GM18499 (cell line): ENCODE data around the gene DLEC1.
"Not testable (repeated sequence)": the region's sequence is repeated elsewhere in the genome, so short reads cannot be mapped to it uniquely, and the experiment has no call there.

Source experiments
- ATAC-seq: cut with Tn5 transposase; IDR thresholded peaks from one replicate; pipeline ENCODE4 v1.9.1; 2021; ENCODE audit warnings: moderate number of reproducible peaks; ENCODE audit not compliant: insufficient read depth, unreplicated experiment

Gene DLEC1

DNA sequence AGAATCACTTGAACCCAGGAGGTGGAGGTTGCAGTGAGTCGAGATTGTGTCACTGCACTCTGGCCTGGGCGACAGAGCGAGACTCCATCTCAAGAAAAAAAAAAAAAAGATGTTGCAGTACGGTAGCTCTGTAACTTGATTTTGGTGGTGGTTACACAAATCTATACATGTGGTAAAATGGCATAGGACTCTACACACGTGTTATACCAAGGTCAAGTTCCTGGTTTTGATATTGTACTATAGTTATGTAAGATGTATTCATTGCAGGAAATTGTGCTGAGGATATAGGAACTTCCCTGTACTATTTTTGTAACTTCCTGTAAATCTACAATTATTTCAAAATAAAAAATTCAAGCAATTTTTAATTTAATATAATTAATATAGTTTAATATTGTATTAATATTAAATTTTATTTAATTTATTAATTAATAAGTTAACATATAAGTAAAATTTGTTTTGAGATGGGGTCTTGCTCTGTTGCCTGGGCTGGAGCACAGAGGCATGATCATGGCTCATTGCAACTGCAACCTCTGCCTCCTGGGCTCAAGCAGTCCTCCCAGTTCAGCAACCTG is 109.4 kb downstream of the DLEC1 start:
- no peak for ATAC-seq

DNA sequence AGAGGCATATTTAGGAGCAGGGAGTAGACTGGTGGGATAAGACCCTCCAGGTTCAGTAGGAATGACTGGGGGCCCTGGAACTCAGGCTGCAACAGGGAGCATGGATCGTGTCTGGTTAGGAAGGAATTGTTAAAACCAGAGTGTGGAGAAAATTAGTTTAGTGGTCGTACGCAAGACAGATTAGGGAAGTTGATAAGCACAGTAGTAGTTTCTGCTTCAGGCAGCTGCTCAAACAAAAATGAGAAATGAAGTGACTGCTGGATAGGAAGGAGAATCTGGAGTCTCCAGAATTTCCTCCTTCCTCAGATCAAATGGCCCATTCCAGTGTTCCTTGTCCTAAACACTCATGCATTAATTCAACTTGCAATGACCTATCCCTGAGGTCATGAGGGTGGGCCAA is 110.7 kb downstream of the DLEC1 start:
- no peak for ATAC-seq

DNA sequence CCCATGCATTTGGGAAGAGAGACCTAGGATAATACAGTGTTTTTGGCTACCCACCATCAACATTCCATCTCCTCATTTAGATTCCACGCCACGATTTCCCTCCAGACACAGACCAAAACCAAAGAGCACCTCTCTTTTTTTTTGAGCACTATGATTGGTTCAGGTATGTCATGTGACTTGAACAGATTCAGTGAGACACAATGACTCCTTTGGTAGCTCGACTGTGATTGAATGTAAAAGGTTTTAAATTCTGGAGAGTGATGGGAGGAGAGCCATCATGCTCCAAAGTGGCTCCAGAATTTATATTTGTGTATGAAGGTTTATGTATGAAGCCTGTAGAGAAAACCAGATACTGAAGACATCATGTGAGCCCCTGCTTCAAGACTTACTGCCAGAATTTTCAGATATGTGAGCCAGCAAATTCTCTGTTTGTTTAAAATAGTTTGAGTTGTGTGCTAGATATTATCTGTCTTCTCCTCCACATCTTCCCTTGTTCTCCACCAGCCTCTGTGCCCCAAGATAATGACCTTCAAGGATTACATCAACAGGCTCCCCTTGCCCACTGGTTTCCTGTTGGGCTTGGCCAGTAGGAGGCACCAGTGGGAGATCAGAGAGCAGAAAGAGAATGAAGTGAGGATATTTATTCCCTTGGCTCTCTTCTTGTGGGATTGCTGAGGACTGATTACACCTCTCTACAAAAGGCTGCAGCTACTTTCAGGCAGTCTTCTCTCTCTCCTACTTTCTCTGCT is 111.9 kb downstream of the DLEC1 start:
- ATAC-seq = no peak

DNA sequence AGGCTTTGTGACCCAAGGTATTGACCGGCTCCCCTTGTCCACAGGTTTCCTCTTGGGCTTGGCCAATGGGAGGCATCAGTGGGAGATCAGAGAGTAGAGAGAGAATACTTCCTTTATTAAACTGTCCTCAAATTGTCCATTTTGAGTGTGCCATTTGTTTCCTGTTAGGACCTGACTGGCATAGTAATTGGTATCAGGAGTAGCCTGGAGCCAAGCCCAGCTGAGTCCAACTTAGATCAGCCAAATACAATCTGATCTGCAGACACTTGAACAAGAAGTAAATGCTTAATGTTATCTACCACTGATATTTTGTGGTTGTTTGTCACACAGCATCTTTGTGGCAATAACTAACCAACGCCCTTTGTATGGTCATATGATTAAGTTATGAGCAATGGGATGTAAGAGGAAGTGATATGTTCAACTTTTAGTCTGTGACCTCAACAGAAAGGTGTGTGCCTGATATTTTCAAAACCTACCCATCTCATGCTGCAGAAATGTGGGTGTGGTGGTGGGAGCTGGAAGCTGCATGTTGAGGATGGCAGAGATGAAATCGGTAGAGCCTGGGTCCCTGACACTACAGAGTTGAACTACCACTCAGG is 112.8 kb downstream of the DLEC1 start:
- no peak for ATAC-seq

DNA sequence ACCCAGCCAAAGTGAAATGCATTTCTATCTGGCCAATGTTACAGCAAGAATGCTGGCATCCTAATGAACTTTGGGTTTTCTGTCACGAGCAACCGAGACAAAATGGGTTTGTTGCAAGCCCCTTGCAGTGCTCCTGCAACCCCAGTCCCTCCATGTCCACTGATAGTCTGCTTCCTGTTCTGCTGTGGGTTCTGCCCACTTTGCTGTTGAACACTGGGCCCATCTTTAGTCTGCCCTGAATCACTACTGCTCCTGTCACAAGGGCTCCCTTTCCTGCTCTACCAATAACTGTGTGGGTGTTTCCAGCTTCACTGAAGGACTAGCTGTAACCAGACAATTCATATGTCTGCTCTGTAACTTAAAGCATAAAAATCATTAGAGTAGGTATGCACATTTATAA is 113.6 kb downstream of the DLEC1 start:
- no peak for ATAC-seq

DNA sequence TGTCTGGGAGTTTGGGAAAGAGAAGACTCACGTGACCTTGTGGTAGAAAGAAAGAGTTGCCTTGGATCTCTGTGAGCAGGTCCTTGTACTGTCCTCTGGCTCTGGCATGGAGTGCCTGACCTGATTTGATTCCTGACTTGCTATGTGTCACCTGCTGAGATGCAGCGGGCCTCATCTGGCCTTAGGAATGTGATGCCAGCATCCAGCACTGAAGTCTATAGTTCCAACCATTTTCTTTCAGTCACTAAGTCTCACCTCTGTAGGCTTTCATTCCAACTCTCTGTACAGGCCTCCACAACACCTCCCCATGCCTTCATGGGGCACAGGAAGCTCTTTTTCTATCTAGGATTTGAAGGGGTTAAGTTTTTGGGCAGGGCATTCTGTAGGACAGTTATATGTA is 114.2 kb downstream of the DLEC1 start:
- ATAC-seq = no peak

DNA sequence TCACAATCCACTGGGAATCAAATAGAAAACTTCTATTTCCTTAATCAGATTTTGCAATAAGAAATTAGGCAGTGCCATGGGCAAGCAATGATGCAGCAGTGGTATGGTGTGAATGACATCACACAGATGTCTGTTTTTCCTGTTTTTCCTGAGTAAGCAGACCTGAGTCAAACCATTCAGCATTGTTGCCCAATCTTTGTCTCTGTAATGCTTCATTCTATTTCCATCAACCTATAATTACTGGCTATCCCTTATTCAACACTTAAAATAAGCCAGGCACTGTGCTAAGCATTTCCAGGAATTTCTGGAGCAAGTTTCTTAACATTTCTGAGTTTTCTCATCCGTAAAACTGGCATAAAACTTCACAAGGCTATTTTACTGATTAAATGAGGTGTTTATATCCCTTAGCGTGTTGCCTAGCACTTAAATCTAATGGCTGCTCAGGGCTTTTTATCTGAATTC is 115.1 kb downstream of the DLEC1 start:
- ATAC-seq = no peak

DNA sequence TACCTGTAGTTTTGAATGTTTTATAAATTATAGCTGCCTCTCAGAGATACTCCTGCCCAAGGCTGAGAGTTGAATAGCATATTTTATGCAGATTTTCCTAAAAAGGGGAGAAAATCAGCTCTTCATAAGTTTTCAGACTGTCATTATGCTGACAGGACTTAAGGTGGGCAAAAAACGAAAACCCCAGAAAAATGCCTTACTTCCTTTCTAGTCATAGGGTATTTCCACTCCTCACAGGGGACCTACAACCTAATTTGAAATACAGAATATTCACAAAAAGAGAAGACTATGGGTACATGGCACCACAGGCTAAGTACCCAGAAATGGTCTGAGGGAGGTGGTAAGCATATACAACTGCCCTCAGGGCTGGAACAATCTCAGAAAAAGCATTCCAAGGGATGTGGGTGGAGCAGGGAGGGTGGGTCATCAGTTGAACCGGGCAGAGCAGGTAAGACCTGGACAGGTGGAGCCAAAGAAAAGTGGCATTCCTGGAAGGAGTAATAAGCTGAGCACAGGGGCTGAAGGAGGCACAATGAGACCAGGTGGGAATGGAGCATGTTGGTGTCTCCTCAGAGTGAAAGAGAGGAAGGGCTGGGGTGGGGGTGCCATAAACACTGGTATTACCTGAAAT is 115.7 kb downstream of the DLEC1 start:
- no peak for ATAC-seq

DNA sequence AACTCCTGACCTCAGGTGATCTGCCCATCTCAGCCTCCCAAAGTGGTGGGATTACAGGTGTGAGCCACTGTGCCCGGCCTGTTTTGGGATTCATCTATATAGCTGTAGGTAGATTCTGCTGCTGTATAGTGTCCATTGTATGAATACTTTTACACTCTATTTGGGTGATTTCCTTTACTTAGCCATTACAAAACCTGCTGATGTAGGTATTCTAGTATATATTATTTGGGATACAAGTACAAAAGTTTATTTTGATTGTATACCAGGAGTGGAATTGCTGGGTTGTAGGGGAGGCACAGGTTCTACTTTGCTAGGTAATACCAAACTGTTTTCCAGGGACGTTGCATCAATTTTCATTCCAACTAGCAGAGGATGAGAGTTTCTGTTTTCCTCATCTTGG is 116.8 kb downstream of the DLEC1 start:
- no peak for ATAC-seq

DNA sequence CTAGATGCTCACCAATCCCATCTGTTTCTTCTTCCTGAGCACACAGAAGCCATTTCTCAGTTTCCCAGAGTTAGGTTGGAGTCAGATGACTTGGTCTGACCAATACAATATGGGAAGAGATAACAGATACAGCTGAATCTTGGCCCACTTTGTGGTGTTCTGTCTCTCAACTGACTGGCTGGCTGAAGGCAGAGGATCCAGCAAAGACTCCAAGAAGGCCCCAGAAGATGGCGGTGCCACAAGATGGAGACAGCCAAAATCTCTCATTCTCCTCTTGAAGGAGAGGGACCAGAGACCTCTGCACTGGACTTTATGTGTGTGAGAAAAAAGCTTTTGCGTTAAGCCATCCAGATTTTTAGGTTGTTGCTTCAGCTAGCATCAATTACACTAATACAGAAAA is 118.1 kb downstream of the DLEC1 start:
- no peak for ATAC-seq

DNA sequence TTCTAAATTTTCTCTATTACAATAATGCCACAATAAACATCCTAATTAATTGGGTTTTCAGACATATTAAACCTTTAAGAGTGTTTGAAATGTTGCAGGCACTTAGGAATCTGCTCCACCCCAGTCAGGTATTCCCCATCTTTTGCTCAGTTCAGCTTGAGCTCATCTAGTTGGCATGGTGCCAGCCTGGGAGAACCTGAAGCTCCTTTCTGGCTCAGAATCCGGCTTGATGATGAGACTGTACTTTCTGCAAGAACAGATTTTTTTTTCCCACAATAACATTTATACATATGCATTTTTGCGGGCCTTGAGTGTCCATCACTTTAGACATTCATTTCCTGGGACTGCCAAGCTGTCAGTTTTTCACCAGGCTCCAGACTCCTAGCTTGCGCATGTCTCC is 118.6 kb downstream of the DLEC1 start:
- no peak for ATAC-seq

DNA sequence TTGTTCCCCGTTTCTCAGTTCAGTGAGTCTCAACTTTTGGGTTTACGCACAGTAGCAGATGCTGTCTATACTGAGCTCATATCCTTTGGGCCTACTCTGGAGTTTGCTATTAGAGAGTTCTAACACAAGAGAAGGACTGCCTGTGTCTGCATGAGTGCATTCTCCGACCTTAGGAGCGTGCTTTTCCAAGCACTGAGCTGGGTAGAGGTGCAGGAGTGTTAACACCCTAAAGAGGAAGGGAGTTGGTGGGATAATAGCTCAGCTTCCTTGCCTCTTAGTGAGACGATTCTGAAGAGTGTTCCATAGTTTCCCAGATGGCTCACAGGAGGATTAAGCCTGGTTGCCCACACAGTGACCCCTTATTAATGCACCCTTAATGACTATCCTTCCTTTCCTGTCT is 119.5 kb downstream of the DLEC1 start:
- no peak for ATAC-seq

DNA sequence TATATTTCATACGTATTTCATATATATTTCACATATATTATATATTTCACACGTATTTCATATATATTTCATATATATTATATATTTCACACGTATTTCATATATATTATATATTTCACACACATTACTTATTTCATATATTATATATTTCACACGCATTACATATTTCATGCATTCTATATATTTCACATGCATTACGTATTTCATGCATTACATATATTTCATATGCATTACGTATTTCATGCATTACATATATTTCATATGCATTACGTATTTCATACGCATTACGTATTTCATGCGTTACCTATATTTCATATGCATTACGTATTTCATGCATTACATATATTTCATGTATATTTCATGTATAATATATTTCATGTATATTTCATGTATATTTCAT is 121.7 kb downstream of the DLEC1 start:
- ATAC-seq = not testable (repeated sequence)

DNA sequence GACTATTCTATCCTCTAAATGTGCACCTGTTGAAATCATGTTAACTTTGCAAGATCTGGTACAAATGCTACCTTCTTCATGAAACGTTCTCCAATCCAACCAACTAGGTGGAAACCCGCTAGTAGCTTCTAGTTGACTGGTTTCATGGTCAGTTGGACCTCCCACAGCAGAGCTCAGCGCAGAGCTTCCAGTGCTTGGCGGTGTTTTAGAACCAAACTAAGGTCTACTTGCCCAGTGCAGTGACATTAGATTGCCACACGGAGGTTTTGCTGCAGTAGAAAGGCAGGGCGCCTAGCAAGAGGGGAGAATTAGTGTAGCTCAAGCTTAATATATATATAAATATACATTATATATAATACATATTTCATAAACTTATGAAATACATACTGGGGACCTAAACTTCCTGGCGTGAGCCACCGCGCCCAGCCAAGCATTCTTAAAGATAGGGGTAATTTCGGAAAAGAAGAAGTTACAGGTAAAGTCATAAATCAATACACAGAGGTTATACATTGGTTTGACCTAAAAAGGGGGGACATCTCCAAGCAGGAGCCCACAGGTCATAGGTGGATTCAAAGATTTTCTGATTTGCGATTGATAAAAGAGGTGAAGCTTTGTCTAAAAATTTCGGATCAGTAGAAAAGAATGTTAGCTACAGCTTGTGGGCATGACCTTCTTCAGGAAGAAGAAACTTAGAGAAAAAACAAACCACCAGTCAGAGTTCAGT is 124.3 kb downstream of the DLEC1 start:
- no peak for ATAC-seq

DNA sequence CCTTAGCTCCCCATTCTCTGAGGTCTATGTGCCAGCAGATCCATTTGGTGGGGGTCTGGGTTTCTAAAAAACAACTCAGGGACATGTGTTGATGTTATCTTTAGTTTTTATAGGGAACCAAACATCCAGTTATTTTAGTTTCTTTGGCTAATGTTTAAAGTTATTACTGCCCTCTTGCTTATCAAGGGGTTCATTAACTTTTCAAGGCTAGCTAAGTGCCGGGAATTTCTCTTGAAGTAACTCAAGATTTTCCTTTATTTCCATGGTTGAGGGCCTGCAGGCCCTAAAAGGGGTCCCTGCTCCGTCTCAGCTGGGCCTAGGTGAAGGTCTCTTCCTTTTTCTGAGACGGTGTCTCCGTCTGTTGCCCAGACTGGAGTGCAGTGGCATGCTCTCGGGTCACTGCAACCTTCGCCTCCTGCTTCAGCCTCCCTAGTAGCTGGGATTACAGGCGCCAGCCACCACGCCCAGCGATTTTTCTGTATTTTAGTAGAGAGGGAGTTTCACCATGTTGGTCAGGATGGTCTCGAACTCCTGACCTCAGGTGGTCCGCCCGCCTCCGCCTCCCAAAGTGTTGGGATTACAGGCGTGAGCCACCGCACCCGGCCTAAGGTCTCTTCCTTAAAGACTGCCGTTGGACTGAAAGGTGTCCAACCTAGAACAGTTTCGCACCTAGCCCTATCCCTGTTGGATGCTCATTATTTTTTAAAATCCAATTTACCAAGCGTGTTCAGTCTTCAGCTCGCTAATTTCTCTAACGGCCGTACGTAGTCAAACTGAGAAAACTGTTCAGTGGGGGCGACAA is 125.0 kb downstream of the DLEC1 start:
- ATAC-seq = no peak

DNA sequence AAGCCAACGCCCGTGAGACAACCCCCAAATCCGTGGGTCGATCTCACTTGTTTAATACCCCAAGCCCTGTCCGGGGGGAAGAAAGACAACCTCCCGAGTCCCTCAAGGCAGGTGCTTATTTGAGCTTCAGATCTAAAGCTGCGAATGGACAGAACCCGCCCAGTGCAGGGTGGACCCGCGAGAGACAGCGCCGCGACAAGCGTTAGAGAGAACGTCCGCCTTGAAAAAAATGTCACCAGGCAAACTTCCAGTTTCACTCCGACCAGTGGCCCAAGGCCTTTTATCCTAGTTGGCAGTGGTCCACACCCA is 125.6 kb downstream of the DLEC1 start:
- no peak for ATAC-seq

DNA sequence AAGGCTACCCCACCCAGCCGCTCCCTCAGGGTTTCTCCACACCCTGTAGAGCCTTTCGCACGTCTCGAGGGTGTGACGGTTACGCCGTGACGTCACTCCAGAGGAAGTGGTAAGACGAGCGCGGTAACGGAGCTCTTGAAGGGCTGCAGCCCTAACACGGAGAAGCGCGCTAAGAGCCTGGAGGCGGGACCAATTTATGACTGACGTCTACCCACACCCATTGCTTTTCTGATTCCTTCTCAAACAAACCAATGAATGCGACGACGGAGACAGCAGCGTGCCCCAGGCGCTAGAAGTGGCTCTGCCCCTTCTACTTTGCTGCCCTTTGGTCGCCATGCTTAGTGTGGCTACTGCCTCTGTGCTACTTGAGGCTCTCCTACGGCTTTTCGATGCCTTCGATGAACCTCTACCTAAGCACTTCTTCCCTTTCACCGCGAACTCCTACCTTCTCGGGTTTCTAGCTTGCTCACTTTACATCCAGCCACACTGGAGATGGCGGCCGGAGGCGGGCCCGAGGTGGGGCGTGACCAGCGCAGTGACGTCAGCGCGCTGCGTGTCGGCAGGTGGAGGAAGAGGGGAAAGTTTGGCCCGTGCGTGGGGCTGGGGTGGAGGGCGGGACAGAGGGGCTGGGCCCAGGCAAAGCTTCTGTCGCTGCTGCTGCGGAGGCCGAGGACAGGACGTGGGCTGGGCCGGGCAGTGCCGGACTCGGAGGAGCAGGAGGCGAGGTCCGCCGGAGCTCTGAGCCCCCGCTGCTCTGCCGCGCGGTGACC is 126.1 kb downstream of the DLEC1 start, which contains the start of gene OXSR1:
TSS of gene OXSR1 (plus strand) at position 586 of the 770 bp plus-strand sequence. CDS start 340 bp downstream, outside the sequence.
- ATAC-seq = peak; percentile 95

DNA sequence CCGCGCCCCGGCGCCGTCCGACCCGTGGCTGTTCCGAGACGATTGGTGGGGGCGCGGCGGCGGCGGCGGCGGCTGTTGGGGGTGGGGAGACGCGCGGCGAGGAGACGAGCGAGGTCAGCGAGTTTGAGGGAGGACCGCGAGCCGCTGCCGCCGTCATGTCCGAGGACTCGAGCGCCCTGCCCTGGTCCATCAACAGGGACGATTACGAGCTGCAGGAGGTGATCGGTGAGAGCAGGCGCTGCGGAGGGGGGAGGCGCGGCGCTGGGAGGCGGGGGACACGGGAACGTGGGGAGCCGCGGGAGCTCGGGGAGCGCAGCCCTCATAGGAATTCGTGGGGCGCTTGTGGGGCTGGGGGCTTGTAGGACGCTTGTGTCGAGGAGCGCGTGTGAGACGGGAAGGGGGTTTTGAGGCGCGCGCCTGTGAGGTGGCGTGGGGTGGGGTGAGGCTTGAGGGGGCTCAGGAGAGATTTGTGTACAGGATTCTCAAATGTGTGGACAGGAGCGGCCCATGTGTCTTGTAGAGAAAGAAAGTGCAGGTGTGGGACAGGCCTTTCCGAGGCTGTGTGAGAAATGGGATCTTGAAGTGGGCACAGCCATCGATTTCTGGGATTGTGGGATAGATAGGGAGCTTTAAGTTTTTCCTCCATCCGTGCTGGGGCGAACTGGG is 126.8 kb downstream of the DLEC1 start:
- no peak for ATAC-seq

DNA sequence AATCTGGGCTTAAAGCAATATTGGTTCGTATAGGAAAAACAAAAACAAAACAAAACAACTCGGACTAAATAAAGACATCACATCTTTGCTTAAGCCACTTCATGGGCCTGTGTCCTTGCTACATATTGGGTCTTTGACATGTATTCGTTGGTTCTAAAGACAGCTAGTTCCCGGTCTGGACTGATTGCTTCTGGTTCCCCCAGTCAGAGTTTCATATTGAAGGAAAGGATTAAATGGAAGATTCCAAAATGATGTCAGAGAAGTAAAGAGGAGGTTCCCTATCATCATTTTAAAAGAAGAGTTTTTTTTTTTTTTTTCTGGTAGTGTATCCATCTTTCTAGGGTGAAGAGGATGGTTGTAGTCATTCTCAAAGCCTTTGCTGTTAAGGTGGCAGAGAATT is 128.6 kb downstream of the DLEC1 start:
- ATAC-seq = no peak
